MM.1S (cell line): ENCODE data around the gene DENND5A.
"Not testable (repeated sequence)": the region's sequence is repeated elsewhere in the genome, so short reads cannot be mapped to it uniquely, and the experiment has no call there.

Source experiments
- DNase-seq: peaks from one replicate; pipeline ENCODE4 v3.0.0-alpha.2; 2015
- H2AFZ ChIP-seq: fragments of 300-600 bp; sonication (generic); 2 replicates; pipeline ENCODE4 v1.6.0; 2016; ENCODE audit warnings: antibody characterized with exemption, low read length
- H3F3A ChIP-seq: fragments of 300-600 bp; sonication (generic); 2 replicates; pipeline ENCODE4 v1.6.1; 2016; ENCODE audit warnings: mild to moderate bottlenecking, antibody characterized with exemption, low read length, moderate library complexity, mixed read lengths; ENCODE audit not compliant: insufficient read depth
- H3K27ac ChIP-seq: fragments of 300-600 bp; sonication (generic); 2 replicates; pipeline ENCODE4 v1.5.1; 2016; ENCODE audit warnings: mild to moderate bottlenecking, low read length
- H3K27me3 ChIP-seq: fragments of 300-600 bp; sonication (generic); replicated peaks from 2 replicates; pipeline ENCODE4 v1.6.0; 2016; ENCODE audit warnings: low read length; ENCODE audit not compliant: insufficient read depth
- H3K36me3 ChIP-seq: fragments of 300-600 bp; sonication (generic); replicated peaks from 2 replicates; pipeline ENCODE4 v1.6.1; 2016; ENCODE audit warnings: mild to moderate bottlenecking, low read length, mixed read lengths; ENCODE audit not compliant: insufficient read depth
- H3K4me1 ChIP-seq: fragments of 300-600 bp; sonication (generic); 2 replicates; pipeline ENCODE4 v1.6.1; 2016; ENCODE audit warnings: low read length, mixed read lengths
- H3K4me2 ChIP-seq: fragments of 300-600 bp; sonication (generic); 2 replicates; pipeline ENCODE4 v1.6.0; 2016; ENCODE audit warnings: low read depth, low read length
- H3K4me3 ChIP-seq: fragments of 300-600 bp; sonication (generic); 2 replicates; pipeline ENCODE4 v1.5.1; 2016; ENCODE audit warnings: low read length, mixed read lengths
- H3K79me2 ChIP-seq: fragments of 300-600 bp; sonication (generic); 2 replicates; pipeline ENCODE4 v1.6.1; 2016; ENCODE audit warnings: mixed run types, low read length, mixed read lengths
- H3K9ac ChIP-seq: fragments of 300-600 bp; sonication (generic); 2 replicates; pipeline ENCODE4 v1.6.1; 2016; ENCODE audit warnings: low read length, mixed read lengths
- H3K9me2 ChIP-seq: fragments of 300-600 bp; sonication (generic); replicated peaks from 2 replicates; pipeline ENCODE4 v1.6.1; 2016; ENCODE audit warnings: mild to moderate bottlenecking, low read length, mixed read lengths; ENCODE audit not compliant: insufficient read depth
- H3K9me3 ChIP-seq: fragments of 300-600 bp; sonication (generic); replicated peaks from 2 replicates; pipeline ENCODE4 v1.6.1; 2016; ENCODE audit warnings: mild to moderate bottlenecking, low read length, mixed read lengths; ENCODE audit not compliant: insufficient read depth
- H4K20me1 ChIP-seq: fragments of 300-600 bp; sonication (generic); 2 replicates; pipeline ENCODE4 v1.6.1; 2016; ENCODE audit warnings: mild to moderate bottlenecking, low read length, moderate library complexity, mixed read lengths; ENCODE audit not compliant: insufficient read depth
- CTCF ChIP-seq: fragments of 300-600 bp; sonication (generic); IDR thresholded peaks from 2 replicates; pipeline ENCODE4 v1.5.1; 2016; ENCODE audit warnings: antibody characterized with exemption, low read length, mixed read lengths
- EZH2 ChIP-seq: fragments of 300-600 bp; sonication (generic); optimal IDR thresholded peaks from 2 replicates; pipeline ENCODE3; 2017; ENCODE audit warnings: low read depth, mild to moderate bottlenecking, antibody characterized with exemption, low read length, mixed read lengths
- EZH2phosphoT487 ChIP-seq: fragments of 300-600 bp; sonication (generic); IDR thresholded peaks from 2 replicates; pipeline ENCODE4 v1.6.1; 2018; ENCODE audit warnings: antibody characterized with exemption, low read length

The DENND5A gene

GRCh38 chr11:9228091-9228490 is 37.1 kb downstream of the DENND5A start:
- no peaks in the 10 kb centered on the region for H3K4me1 ChIP-seq
- peaks cover 5% of the 10 kb centered on the region for H3F3A ChIP-seq
- DNase-seq: no peak
- no peak overlapping the region for H3K27ac ChIP-seq
- no peak overlapping the region for H2AFZ ChIP-seq
- TF ChIP-seq EZH2phosphoT487: no peak
- no peak for TF ChIP-seq CTCF
- no peak for TF ChIP-seq EZH2
- no peaks in the 10 kb centered on the region for H3K27me3 ChIP-seq
- H3K36me3 ChIP-seq: no peaks in the 10 kb centered on the region
- H3K4me3 ChIP-seq: no peak overlapping the region
- no peak overlapping the region for H3K9ac ChIP-seq
- no peaks in the 10 kb centered on the region for H3K79me2 ChIP-seq
- no peaks in the 10 kb centered on the region for H3K9me3 ChIP-seq
- H3K9me2 ChIP-seq: no peaks in the 10 kb centered on the region
- no peak overlapping the region for H3K4me2 ChIP-seq
- H4K20me1 ChIP-seq: no peaks in the 10 kb centered on the region

- no peaks in the 10 kb centered on the region for H3K9me3 ChIP-seq
- H3K36me3 ChIP-seq: no peaks in the 10 kb centered on the region
- H3K4me3 ChIP-seq: no peak overlapping the region
- no peak overlapping the region for H3K4me2 ChIP-seq
- no peaks in the 10 kb centered on the region for H3F3A ChIP-seq
- DNase-seq: no peak
- H3K27me3 ChIP-seq: no peaks in the 10 kb centered on the region
- no peaks in the 10 kb centered on the region for H3K4me1 ChIP-seq
- H3K9ac ChIP-seq: no peak overlapping the region
- no peak overlapping the region for H2AFZ ChIP-seq
- H3K27ac ChIP-seq: no peak overlapping the region
- H3K9me2 ChIP-seq: no peaks in the 10 kb centered on the region
- H4K20me1 ChIP-seq: no peaks in the 10 kb centered on the region
- no peaks in the 10 kb centered on the region for H3K79me2 ChIP-seq
- TF ChIP-seq EZH2 (no peak), CTCF (no peak), EZH2phosphoT487 (no peak)
Observed at GRCh38 chr11:9225748-9226298, 39.3 kb downstream of the DENND5A start.

- H3K9me3 ChIP-seq: no peaks in the 10 kb centered on the region
- H3K79me2 ChIP-seq: no peaks in the 10 kb centered on the region
- H3K4me2 ChIP-seq: no peak overlapping the region
- H3K4me3 ChIP-seq: no peak overlapping the region
- H3K27ac ChIP-seq: no peak overlapping the region
- H4K20me1 ChIP-seq: no peaks in the 10 kb centered on the region
- no peak overlapping the region for H2AFZ ChIP-seq
- H3K9ac ChIP-seq: no peak overlapping the region
- no peak for TF ChIP-seq EZH2
- no peak for TF ChIP-seq CTCF
- TF ChIP-seq EZH2phosphoT487: no peak
- H3K9me2 ChIP-seq: no peaks in the 10 kb centered on the region
- no peaks in the 10 kb centered on the region for H3K36me3 ChIP-seq
- H3K27me3 ChIP-seq: no peaks in the 10 kb centered on the region
- DNase-seq: no peak
- H3F3A ChIP-seq: no peaks in the 10 kb centered on the region
- H3K4me1 ChIP-seq: no peaks in the 10 kb centered on the region
Observed at GRCh38 chr11:9222654-9223053, 42.5 kb downstream of the DENND5A start.

GRCh38 chr11:9220853-9221252 is 44.3 kb downstream of the DENND5A start:
- H3K36me3 ChIP-seq, H3K79me2 ChIP-seq, H3K4me3 ChIP-seq, H3K9me3 ChIP-seq, H2AFZ ChIP-seq, H3K4me1 ChIP-seq, DNase-seq, H4K20me1 ChIP-seq, H3F3A ChIP-seq, H3K27me3 ChIP-seq, H3K9me2 ChIP-seq, H3K9ac ChIP-seq, H3K27ac ChIP-seq, H3K4me2 ChIP-seq: not testable (repeated sequence)
